ENCODE results near the gene ZBP1.

The ZBP1 gene

DNA sequence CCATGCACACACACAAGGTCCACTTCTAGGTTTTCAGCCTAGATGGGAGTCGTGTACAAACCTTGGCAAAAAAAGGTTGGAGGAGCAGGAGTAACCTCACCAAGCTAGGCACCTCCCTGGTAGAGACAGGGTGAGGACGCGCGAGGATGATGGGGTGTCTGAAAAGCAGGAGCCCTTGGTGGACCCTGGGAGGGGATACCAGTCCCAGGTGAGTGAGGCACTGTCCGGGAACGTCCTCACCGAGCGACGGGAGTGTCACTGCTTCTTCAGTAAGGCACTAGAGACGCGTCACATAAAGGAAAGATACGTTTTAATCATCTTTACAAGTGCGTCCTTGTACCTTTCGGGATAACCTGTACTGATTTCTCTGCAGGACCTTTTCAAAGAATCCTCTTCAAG is 29.4 kb upstream of the ZBP1 start:
- H3K27ac ChIP-seq: peak overlapping the region; percentile 46
- TF ChIP-seq ZFX (IDR thresholded peaks at IDR 0.05; ENCODE audit: borderline replicate concordance): no peak
- TF ChIP-seq, protein P1, sequence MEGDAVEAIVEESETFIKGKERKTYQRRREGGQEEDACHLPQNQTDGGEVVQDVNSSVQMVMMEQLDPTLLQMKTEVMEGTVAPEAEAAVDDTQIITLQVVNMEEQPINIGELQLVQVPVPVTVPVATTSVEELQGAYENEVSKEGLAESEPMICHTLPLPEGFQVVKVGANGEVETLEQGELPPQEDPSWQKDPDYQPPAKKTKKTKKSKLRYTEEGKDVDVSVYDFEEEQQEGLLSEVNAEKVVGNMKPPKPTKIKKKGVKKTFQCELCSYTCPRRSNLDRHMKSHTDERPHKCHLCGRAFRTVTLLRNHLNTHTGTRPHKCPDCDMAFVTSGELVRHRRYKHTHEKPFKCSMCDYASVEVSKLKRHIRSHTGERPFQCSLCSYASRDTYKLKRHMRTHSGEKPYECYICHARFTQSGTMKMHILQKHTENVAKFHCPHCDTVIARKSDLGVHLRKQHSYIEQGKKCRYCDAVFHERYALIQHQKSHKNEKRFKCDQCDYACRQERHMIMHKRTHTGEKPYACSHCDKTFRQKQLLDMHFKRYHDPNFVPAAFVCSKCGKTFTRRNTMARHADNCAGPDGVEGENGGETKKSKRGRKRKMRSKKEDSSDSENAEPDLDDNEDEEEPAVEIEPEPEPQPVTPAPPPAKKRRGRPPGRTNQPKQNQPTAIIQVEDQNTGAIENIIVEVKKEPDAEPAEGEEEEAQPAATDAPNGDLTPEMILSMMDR (IDR thresholded peaks at IDR 0.05): no peak

DNA sequence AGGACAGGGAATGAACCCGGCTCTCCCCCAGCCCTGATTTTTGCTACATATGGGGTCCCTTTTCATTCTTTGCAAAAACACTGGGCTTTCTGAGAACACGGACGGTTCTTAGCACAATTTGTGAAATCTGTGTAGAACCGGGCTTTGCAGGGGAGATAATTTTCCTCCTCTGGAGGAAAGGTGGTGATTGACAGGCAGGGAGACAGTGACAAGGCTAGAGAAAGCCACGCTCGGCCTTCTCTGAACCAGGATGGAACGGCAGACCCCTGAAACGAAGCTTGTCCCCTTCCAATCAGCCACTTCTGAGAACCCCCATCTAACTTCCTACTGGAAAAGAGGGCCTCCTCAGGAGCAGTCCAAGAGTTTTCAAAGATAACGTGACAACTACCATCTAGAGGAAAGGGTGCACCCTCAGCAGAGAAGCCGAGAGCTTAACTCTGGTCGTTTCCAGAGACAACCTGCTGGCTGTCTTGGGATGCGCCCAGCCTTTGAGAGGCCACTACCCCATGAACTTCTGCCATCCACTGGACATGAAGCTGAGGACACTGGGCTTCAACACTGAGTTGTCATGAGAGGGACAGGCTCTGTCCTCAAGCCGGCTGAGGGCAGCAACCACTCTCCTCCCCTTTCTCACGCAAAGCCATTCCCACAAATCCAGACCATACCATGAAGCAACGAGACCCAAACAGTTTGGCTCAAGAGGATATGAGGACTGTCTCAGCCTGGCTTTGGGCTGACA is 28.8 kb upstream of the ZBP1 start:
- TF ChIP-seq, protein P1 (IDR thresholded peaks at IDR 0.05): no peak
- TF ChIP-seq ZFX (IDR thresholded peaks at IDR 0.05; ENCODE audit: borderline replicate concordance): no peak
- peak overlapping the region; percentile 46 for H3K27ac ChIP-seq

DNA sequence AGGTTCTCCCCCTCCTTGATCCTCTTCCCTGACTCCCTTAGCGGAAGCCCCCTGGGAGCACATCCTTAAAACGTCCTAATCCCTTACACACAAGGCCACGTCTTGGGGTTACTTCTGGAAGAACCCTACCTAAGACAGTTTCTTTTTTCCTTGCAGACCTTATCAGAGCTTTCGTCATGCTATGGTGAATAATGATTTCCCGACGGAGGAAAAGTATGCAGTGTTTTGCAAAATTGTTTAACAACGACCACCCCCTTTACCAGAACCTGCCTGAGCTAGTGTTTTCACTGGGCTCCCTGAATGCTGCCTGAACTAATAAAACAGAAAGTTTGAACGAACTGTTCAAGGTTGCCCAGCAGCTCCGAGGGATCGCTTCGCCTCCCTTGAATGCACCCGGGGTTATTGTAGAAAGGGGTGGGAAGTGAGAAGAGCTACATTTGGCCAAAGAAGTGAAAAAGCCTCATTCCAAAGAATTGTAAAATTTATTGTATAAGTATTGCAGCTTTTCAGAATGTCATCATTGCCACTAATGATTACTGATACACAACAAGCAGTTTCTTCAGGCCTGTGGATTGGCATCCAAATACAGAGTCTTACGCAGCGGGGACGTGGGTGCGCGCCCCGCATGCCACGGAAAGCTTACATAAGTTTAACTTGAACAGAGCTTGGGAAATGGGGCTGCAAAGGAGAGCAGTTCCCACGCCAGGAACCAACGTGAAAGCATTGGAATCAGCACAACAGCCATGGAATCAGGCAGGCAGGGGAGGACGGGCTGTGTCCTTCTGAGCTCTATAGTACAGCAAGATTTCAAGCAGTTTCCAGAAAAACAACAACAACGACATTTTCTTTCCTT is 27.9 kb upstream of the ZBP1 start:
- peak overlapping the region; percentile 46 for H3K27ac ChIP-seq
- no peak for TF ChIP-seq ZFX (IDR thresholded peaks at IDR 0.05; ENCODE audit: borderline replicate concordance)
- TF ChIP-seq, protein P1 (IDR thresholded peaks at IDR 0.05): no peak

DNA sequence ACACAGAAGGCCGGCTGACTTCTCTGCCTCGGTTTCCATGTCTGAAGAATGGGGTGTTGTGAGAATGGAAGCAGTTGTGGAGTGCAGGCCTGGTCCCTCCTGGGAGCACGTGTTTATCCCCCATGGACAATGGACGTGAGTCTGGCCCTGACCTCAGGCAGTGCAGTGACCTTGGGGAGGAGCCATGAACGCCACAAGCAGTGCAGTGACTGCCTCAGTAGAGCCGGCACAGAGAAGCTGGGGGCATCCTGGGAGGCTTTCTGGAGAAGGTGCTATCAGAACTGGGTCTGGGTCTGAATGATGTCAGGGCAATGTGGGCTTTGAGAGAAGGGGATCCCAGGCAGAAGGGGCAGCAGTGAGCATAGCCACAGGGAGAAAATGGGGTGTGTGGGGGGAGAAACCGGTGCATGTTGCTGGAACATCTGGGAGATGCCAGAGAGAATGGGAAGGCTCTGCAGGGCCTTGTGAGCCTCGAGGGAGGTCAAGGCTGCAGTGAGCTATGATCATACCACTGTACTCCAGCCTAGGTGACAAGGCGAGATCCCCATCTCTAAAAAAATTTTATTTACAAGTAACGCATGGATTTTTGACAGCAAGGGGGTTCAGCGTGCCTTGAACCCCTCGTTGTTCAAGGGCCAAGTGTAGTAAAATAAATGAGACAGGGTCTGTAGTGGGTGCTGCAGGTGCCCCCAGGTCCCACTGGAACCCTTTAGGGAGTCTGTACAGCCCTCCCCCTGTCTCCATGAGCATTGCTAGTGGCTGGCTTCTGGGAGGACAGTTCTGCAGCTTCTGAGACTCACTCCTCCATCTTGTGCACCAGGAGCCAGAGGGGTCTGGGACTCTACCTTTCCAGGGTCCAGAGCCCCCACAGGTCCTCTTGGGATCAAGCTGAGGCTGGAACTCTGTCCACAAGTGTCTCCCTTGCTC is 27.0 kb upstream of the ZBP1 start:
- TF ChIP-seq ZFX (IDR thresholded peaks at IDR 0.05; ENCODE audit: borderline replicate concordance): no peak
- TF ChIP-seq, protein P1 (IDR thresholded peaks at IDR 0.05): no peak
- H3K27ac ChIP-seq: peak overlapping the region; percentile 46

DNA sequence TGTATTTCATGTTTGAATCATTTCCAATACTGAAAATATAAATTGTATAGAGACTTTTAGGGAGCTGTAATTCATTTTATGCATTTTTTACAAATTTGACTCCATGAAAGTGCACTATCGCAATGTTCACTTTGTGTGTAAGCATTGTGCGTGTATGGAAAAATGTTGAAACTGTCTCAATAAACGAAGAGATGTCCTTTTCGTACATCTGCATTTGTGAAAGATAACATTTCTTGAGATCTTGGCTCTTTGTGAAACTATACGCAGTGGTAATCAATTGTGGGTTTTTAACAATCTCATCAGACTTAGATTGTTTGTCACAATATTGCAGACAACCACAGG is 18.6 kb upstream of the ZBP1 start:
- no peak overlapping the region for H3K27ac ChIP-seq
- TF ChIP-seq, protein P1 (IDR thresholded peaks at IDR 0.05): no peak
- TF ChIP-seq ZFX (IDR thresholded peaks at IDR 0.05; ENCODE audit: borderline replicate concordance): no peak

DNA sequence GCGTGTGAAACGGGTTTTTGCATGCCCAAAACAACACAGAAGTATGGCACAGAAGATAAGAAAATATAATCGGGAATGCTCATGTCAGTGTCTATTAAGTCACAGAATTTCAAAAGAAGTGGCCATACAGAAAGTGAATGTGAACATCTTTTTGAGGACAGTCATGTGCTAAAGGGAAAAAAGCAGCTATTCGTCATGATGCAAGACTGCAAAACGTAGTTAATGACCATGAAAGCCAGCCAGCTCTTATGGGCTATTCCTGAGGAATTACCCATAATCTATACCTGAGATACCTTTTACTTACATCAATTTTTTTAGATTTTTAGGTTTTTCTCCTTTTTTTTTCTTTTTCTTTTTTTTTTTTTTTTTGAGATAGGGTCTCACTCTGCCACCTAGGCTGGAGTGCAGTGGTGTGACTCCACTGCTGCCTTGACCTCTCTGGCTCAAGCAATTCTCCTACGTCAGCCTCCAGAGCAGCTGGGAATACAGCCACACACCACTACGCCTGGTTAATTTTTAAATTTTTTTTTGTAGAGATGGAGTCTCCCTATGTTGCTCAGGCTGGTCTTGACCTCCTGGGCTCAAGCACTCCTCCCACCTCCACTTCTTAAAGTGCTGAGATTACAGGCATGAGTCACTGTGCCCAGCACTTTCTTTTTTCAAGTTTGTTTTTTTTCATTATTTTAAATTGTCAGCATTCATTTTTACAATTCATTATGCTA is 18.1 kb upstream of the ZBP1 start:
- H3K27ac ChIP-seq: no peak overlapping the region
- TF ChIP-seq, protein P1 (IDR thresholded peaks at IDR 0.05): no peak
- no peak for TF ChIP-seq ZFX (IDR thresholded peaks at IDR 0.05; ENCODE audit: borderline replicate concordance)

Measured in 22Rv1 (cell line).